ENCODE measurements around the gene LHPP.

Gene LHPP

GRCh38 chr10:124422742-124423141 is 38.9 kb upstream of the LHPP start:
- H3K9me3 ChIP-seq (ENCODE audit: severe bottlenecking): no peaks in the 10 kb centered on the region
- no peaks in the 10 kb centered on the region for H3K27me3 ChIP-seq (ENCODE audit: insufficient read depth, poor library complexity, severe bottlenecking)
- no peaks in the 10 kb centered on the region for H3K36me3 ChIP-seq (ENCODE audit: low read depth)
- no peak for ATAC-seq (ENCODE audit: low read depth)
- no peak for TF ChIP-seq CTCF (IDR thresholded peaks at IDR 0.05; ENCODE audit: poor library complexity, severe bottlenecking)
- DNase-seq (ENCODE audit: low spot score): no peak
- no peaks in the 10 kb centered on the region for H3K4me1 ChIP-seq (ENCODE audit: insufficient read depth, poor library complexity, severe bottlenecking)
- no peak overlapping the region for H3K27ac ChIP-seq (ENCODE audit: poor library complexity, severe bottlenecking)
- no peak overlapping the region for H3K4me3 ChIP-seq (ENCODE audit: severe bottlenecking)

GRCh38 chr10:124423813-124424212 is 37.8 kb upstream of the LHPP start:
- no peak for ATAC-seq (ENCODE audit: low read depth)
- Histone ChIP-seq H3K27ac (ENCODE audit: poor library complexity, severe bottlenecking) (no peak overlapping the region), H3K9me3 (ENCODE audit: severe bottlenecking) (no peaks in the 10 kb centered on the region), H3K4me3 (ENCODE audit: severe bottlenecking) (no peak overlapping the region), H3K27me3 (ENCODE audit: insufficient read depth, poor library complexity, severe bottlenecking) (no peaks in the 10 kb centered on the region), H3K36me3 (ENCODE audit: low read depth) (no peaks in the 10 kb centered on the region), H3K4me1 (ENCODE audit: insufficient read depth, poor library complexity, severe bottlenecking) (no peaks in the 10 kb centered on the region)
- DNase-seq (ENCODE audit: low spot score): peak; percentile 6
- TF ChIP-seq CTCF (IDR thresholded peaks at IDR 0.05; ENCODE audit: poor library complexity, severe bottlenecking): no peak

- Histone ChIP-seq H3K9me3 (ENCODE audit: severe bottlenecking) (no peaks in the 10 kb centered on the region), H3K4me3 (ENCODE audit: severe bottlenecking) (no peak overlapping the region), H3K36me3 (ENCODE audit: low read depth) (no peaks in the 10 kb centered on the region), H3K27me3 (ENCODE audit: insufficient read depth, poor library complexity, severe bottlenecking) (no peaks in the 10 kb centered on the region), H3K4me1 (ENCODE audit: insufficient read depth, poor library complexity, severe bottlenecking) (no peaks in the 10 kb centered on the region), H3K27ac (ENCODE audit: poor library complexity, severe bottlenecking) (no peak overlapping the region)
- no peak for TF ChIP-seq CTCF (IDR thresholded peaks at IDR 0.05; ENCODE audit: poor library complexity, severe bottlenecking)
- ATAC-seq (ENCODE audit: low read depth) (no peak), DNase-seq (ENCODE audit: low spot score) (no peak)
These were observed 36.2 kb upstream of the LHPP start for GRCh38 chr10:124425227-124425962.

- no peak for DNase-seq (ENCODE audit: low spot score)
- no peak overlapping the region for H3K27ac ChIP-seq (ENCODE audit: poor library complexity, severe bottlenecking)
- H3K4me1 ChIP-seq (ENCODE audit: insufficient read depth, poor library complexity, severe bottlenecking): no peaks in the 10 kb centered on the region
- no peaks in the 10 kb centered on the region for H3K36me3 ChIP-seq (ENCODE audit: low read depth)
- no peak overlapping the region for H3K4me3 ChIP-seq (ENCODE audit: severe bottlenecking)
- no peaks in the 10 kb centered on the region for H3K9me3 ChIP-seq (ENCODE audit: severe bottlenecking)
- no peak for ATAC-seq (ENCODE audit: low read depth)
- no peak for TF ChIP-seq CTCF (IDR thresholded peaks at IDR 0.05; ENCODE audit: poor library complexity, severe bottlenecking)
- no peaks in the 10 kb centered on the region for H3K27me3 ChIP-seq (ENCODE audit: insufficient read depth, poor library complexity, severe bottlenecking)
These were observed 33.3 kb upstream of the LHPP start for GRCh38 chr10:124428207-124428777.

- no peaks in the 10 kb centered on the region for H3K4me1 ChIP-seq (ENCODE audit: insufficient read depth, poor library complexity, severe bottlenecking)
- no peak overlapping the region for H3K27ac ChIP-seq (ENCODE audit: poor library complexity, severe bottlenecking)
- ATAC-seq (ENCODE audit: low read depth) (no peak), DNase-seq (ENCODE audit: low spot score) (no peak)
- no peaks in the 10 kb centered on the region for H3K36me3 ChIP-seq (ENCODE audit: low read depth)
- H3K4me3 ChIP-seq (ENCODE audit: severe bottlenecking): no peak overlapping the region
- no peaks in the 10 kb centered on the region for H3K27me3 ChIP-seq (ENCODE audit: insufficient read depth, poor library complexity, severe bottlenecking)
- no peaks in the 10 kb centered on the region for H3K9me3 ChIP-seq (ENCODE audit: severe bottlenecking)
- TF ChIP-seq CTCF (IDR thresholded peaks at IDR 0.05; ENCODE audit: poor library complexity, severe bottlenecking): no peak
These were observed 32.0 kb upstream of the LHPP start for GRCh38 chr10:124429576-124429975.
